Uterus (tissue), 2 donors: ENCODE data around the gene NEB.

Source experiments
- CTCF ChIP-seq, 4 experiments: fragments of 200-600 bp in 2 of 4; fragments of 450-650 bp in 2 of 4; sonication (generic) in 2 of 4; IDR thresholded peaks; one replicate each; pipeline ENCODE4 v1.5.1; 2016 to 2019; ENCODE audit warnings: antibody characterized with exemption in 4 of 4, mild to moderate bottlenecking in 2 of 4, moderate library complexity in 1 of 4
- POLR2A ChIP-seq, 2 donors: fragments of 450-650 bp; IDR thresholded peaks; one replicate each; pipeline ENCODE4 v1.6.1; 2016; ENCODE audit warnings: antibody characterized with exemption in 2 of 2, mild to moderate bottlenecking in 1 of 2, moderate library complexity in 1 of 2

GRCh38 chr2:151760139-151760650 lies 25.9 kb upstream of the NEB start:
- TF ChIP-seq POLR2A (IDR thresholded peaks at IDR 0.05) (no peak), CTCF (IDR thresholded peaks at IDR 0.05) (no peak)
